Kidney (tissue), 14 donors: Measurements from ENCODE around the gene NRG3. TPM values are rescaled to one million over a fixed set of nuclear protein-coding genes. Genes with fewer than 3 reads are reported as not detected.
"Not testable (repeated sequence)": the region's sequence is repeated elsewhere in the genome, so short reads cannot be mapped to it uniquely, and the experiment has no call there.

Experiments
- DNase-seq, 5 donors: peaks; one replicate each; pipeline ENCODE4 v3.0.0-alpha.2; 2013 to 2020
- FAIRE-seq: peaks from 2 replicates; lab custom pipeline; 2012; peaks lifted over from hg19 to GRCh38; lab: Jason Lieb, UNC
- H3K27ac ChIP-seq, 2 donors: one replicate each; pipeline ENCODE4 v1.7.0; 2013; ENCODE audit warnings: low read depth in 2 of 2, low read length in 2 of 2, inconsistent platforms in 1 of 2
- H3K27me3 ChIP-seq: one replicate; pipeline ENCODE4 v1.7.1; 2013; ENCODE audit warnings: low read length, inconsistent platforms; ENCODE audit not compliant: control insufficient read depth, insufficient read depth
- H3K36me3 ChIP-seq, 3 donors: one replicate each; pipeline versions ENCODE4 v1.7.0 to v1.7.1; 2013; ENCODE audit warnings: low read length in 3 of 3, control low read depth in 1 of 3, inconsistent platforms in 1 of 3; ENCODE audit not compliant: insufficient read depth in 3 of 3, control insufficient read depth in 2 of 3
- H3K4me1 ChIP-seq, 3 donors: one replicate each; pipeline versions ENCODE4 v1.7.0 to v1.7.1; 2013; ENCODE audit warnings: low read length in 3 of 3, inconsistent platforms in 1 of 3, low read depth in 1 of 3; ENCODE audit not compliant: control insufficient read depth in 2 of 3, insufficient read depth in 2 of 3
- H3K4me3 ChIP-seq, 3 donors: one replicate each; pipeline versions ENCODE4 v1.7.0 to v1.8.1; 2013; ENCODE audit warnings: low read length in 3 of 3, control low read depth in 1 of 3, inconsistent platforms in 1 of 3
- H3K9ac ChIP-seq, 3 donors: one replicate each; pipeline versions ENCODE4 v1.7.0 to v1.7.1; 2013; ENCODE audit warnings: low read length in 3 of 3, control low read depth in 1 of 3, inconsistent platforms in 1 of 3
- H3K9me3 ChIP-seq, 3 donors: one replicate each; pipeline versions ENCODE4 v1.7.0 to v1.7.1; 2013; ENCODE audit warnings: low read length in 3 of 3, control low read depth in 1 of 3, inconsistent platforms in 1 of 3; ENCODE audit not compliant: control insufficient read depth in 2 of 3, insufficient read depth in 1 of 3
- CTCF ChIP-seq: IDR thresholded peaks from 3 replicates; pipeline ENCODE4 v1.5.1; 2012; ENCODE audit warnings: mild to moderate bottlenecking, moderate library complexity, borderline replicate concordance; ENCODE audit not compliant: insufficient read depth; ENCODE audit errors: extremely low read depth
- intact Hi-C: fragments of 100-400 bp; cut with DNase I; formaldehyde crosslinking; loops from one replicate; pipeline ENCODE4 v1.11.1; 2022
- polyA plus RNA-seq: library from polyadenylated mRNA; stranded (reverse); fragments of 350-450 nt; fragmentation: Illumina TruSeq; extraction: RNeasy Lipid Tissue Mini Kit (QIAGEN cat#74804); gene quantifications from one replicate; pipeline ENCODE4 v1.2.3, GENCODE V29; 2014; ENCODE audit warnings: low read depth, low replicate concordance; ENCODE audit not compliant: insufficient read depth
- total RNA-seq: library from RNA; stranded (reverse); fragmentation: NEBNext Ultra II Directional; extraction: Animal tissue kit (Norgen Biotek cat#: 25700); gene quantifications from one replicate; pipeline ENCODE4 v1.2.1, GENCODE V29; 2021
- donor health status: control.
- donor health status: control.
- donor health status: control.
- donor health status: control.
- donor health status: control.
- donor health status: DM: yes; HTN: yes; CAD: no.
- donor health status: Normal renal cell carcinoma (clear cell type).

NRG3 gene
- total and polyA plus RNA-seq, 2 donors from 2014 or later, result 0.62 to 5.4 TPM

DNA sequence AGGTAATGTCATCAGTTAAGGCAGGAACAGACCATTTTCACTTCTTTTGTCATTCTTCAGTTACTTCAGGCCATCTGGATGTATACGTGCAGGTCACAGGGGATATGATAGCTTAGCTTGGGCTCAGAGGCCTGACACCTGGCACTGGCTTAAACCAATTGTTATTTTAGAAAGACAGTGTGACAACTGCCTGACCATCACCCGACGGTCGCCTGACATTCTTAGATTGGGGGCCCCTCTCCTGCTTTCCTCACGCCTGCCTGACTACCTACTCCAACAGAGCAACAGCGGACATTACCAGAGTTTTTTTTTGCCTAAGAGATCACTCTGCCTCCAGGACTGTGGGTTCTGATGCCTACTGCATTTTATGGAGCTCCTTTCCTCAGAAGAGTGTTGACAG is 803.5 kb downstream of the NRG3 start:
- H3K4me1 ChIP-seq, H3K9ac ChIP-seq, H3K9me3 ChIP-seq, H3K36me3 ChIP-seq, DNase-seq, H3K27me3 ChIP-seq, H3K4me3 ChIP-seq, H3K27ac ChIP-seq, intact Hi-C loops, FAIRE-seq: not testable (repeated sequence)

GRCh38 chr10:82680608-82681007 is 805.6 kb downstream of the NRG3 start:
- DNase-seq, result no peak
- Histone ChIP-seq H3K4me3 (no peak overlapping the region), H3K27me3 (no peaks in the 10 kb centered on the region), H3K36me3 (no peaks in the 10 kb centered on the region), H3K9ac (no peak overlapping the region), H3K9me3 (no peaks in the 10 kb centered on the region), H3K4me1 (no peaks in the 10 kb centered on the region), H3K27ac (no peak overlapping the region)
- no peak for TF ChIP-seq CTCF
- intact Hi-C loops, result no loop called here
- FAIRE-seq, result no peak

DNA sequence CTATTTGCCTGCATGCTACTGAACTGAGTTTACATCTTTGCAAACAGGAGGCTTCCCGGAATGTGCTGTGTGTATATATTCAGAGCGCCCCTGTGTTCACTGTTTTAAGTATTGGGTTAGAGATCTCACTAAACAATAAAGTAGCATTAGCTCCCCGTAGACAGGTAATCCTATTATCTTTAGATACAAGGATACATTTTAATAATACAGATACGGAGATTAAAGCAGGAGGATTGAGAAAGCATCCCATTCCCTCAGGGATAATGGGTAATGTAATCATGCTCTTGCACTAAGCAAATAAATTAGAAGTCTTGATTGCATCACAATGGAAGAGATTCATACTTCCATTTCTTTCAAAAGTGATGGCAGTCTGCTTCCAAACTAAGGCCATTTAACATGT is 809.0 kb downstream of the NRG3 start:
- Histone ChIP-seq H3K27me3 (no peaks in the 10 kb centered on the region), H3K4me1 (no peaks in the 10 kb centered on the region), H3K27ac (no peak overlapping the region), H3K36me3 (no peaks in the 10 kb centered on the region), H3K9ac (no peak overlapping the region), H3K4me3 (no peak overlapping the region), H3K9me3 (no peaks in the 10 kb centered on the region)
- no peak for TF ChIP-seq CTCF
- intact Hi-C loops, result no loop called here
- FAIRE-seq (no peak), DNase-seq (no peak)

GRCh38 chr10:82685087-82685486 is 810.1 kb downstream of the NRG3 start:
- intact Hi-C loops, result no loop called here
- DNase-seq (no peak), FAIRE-seq (no peak)
- no peak overlapping the region for H3K4me3 ChIP-seq
- H3K27me3 ChIP-seq, result no peaks in the 10 kb centered on the region
- no peak for TF ChIP-seq CTCF
- no peaks in the 10 kb centered on the region for H3K9me3 ChIP-seq
- no peaks in the 10 kb centered on the region for H3K4me1 ChIP-seq
- no peak overlapping the region for H3K27ac ChIP-seq
- H3K9ac ChIP-seq, result no peak overlapping the region
- no peaks in the 10 kb centered on the region for H3K36me3 ChIP-seq
